ENCODE data around the gene CTRB1. TPM values are rescaled to one million over a fixed set of nuclear protein-coding genes. Genes with fewer than 3 reads are reported as not detected.
"Not testable (repeated sequence)": the region's sequence is repeated elsewhere in the genome, so short reads cannot be mapped to it uniquely, and the experiment has no call there.

The CTRB1 gene
- polyA plus RNA-seq, 2 of the 4 experiments (the other 2 are of a cell fraction): not detected

GRCh38 chr16:75222271-75222783 is 3.5 kb downstream of the CTRB1 start:
- ChIA-PET CTCF (interaction anchor here (1.5 to 5.4 kb wide), 2 partner anchors 20 to 23 kb away, joined by 3 to 25 read pairs; no protein-coding TSS in a partner anchor), POLR2A (no interaction called here)
- no peak for TF ChIP-seq MAZ (IDR thresholded peaks at IDR 0.05; ENCODE audit: borderline replicate concordance, low read depth, low read length)
- no peak for TF ChIP-seq CHD2 (IDR thresholded peaks at IDR 0.05; ENCODE audit: low read length, partially characterized antibody)
- no peak for TF ChIP-seq RARB (CRISPR knock-in tag; IDR thresholded peaks at IDR 0.05)
- TF ChIP-seq CHD4 (IDR thresholded peaks at IDR 0.05; ENCODE audit: borderline replicate concordance): no peak

DNA sequence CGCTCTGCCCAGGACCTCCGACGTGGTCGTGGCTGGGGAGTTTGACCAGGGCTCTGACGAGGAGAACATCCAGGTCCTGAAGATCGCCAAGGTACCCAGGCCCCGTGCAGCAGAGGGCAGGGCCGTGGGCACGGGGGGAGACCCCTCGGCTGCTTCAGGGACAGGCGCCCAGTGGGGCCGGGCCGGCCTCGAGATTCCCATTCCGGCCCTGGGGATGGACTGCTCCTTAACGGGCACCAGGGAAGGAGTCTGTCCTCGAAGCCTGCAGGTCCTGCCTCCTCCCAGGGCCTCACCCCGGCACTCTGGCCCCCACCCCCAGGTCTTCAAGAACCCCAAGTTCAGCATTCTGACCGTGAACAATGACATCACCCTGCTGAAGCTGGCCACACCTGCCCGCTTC is 4.3 kb downstream of the CTRB1 start:
- WGBS (ENCODE audit: missing lambda C conversion rate): no CpG with 5 or more reads among the region's 20 CpGs
- H3K4me1 ChIP-seq; FAIRE-seq; DNase-seq (ENCODE audit: low read depth in 1 of 2, low spot score in 1 of 2); H3K9me3 ChIP-seq; POLR2A ChIA-PET; H3K27ac ChIP-seq; H3K4me2 ChIP-seq; ATAC-seq; H3K4me3 ChIP-seq: not testable (repeated sequence)
- CTCF ChIA-PET: interaction anchor here (5.4 kb wide), 1 partner anchor 24 kb away, joined by 25 read pairs; no protein-coding TSS in a partner anchor

More at GRCh38 chr16:75222271-75222783, 3.5 kb downstream of the CTRB1 start:
- H3K4me3 ChIP-seq: no peak overlapping the region
- 74% methylated on average over 13 of the region's 16 CpGs for WGBS (ENCODE audit: missing lambda C conversion rate)
- ATAC-seq: no peak
- no peak overlapping the region for H3K27ac ChIP-seq
- no peak overlapping the region for H3K4me2 ChIP-seq
- no peaks in the 10 kb centered on the region for H3K9me3 ChIP-seq
- FAIRE-seq: no peak
- DNase-seq (ENCODE audit: low read depth in 1 of 2, low spot score in 1 of 2): no peak
- H3K4me1 ChIP-seq: no peaks in the 10 kb centered on the region

GRCh38 chr16:75224306-75225082 is 5.7 kb downstream of the CTRB1 start:
- POLR2A ChIA-PET: interaction anchor here (1.0 kb wide), 1 partner anchor 10 kb away, joined by 4 read pairs; no protein-coding TSS in a partner anchor
- 76% methylated on average over 14 of the region's 20 CpGs for WGBS (ENCODE audit: missing lambda C conversion rate)
- CTCF ChIA-PET: interaction anchor here (1.0 to 1.7 kb wide), 4 partner anchors 9 to 25 kb away, joined by 3 to 6 read pairs (median 4); partner anchors contain the start of gene CTRB2
- Histone ChIP-seq H3K4me3 (no peak overlapping the region), H3K27ac (no peak overlapping the region), H3K4me2 (no peak overlapping the region), H3K4me1 (no peaks in the 10 kb centered on the region), H3K9me3 (no peaks in the 10 kb centered on the region)
- peak; percentile 17 to 22; a peak in 4 of 6 replicates for ATAC-seq
- TF ChIP-seq JUN (IDR thresholded peaks at IDR 0.05) (0 out of 5 replicates have a peak, but pooled peaks of 1 of the 2 experiments have one; percentile 19), MYC (IDR thresholded peaks at IDR 0.05; ENCODE audit: borderline replicate concordance, low read length) (no peak)
- FAIRE-seq: no peak
- no peak for DNase-seq (ENCODE audit: low read depth in 1 of 2, low spot score in 1 of 2)

DNA sequence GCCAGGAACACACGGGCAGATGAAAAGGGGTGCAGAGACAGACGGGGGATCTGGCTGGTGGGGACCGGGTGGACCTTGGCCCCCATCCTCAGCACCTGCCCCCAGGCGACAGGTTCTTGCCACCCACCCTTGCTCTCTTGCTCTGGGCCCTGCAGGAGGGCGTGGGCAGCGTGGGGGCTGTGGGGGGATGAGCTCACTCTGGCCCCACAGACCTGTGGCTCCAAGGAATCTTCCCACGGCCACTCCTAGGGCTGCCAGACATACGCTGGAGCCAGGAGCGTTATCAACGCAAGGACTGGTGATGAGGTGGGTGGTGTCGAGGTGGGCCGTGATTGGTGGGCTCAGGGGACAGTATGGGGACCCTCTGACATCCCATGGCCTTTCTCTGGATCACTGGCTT is 6.3 kb downstream of the CTRB1 start:
- no peak for DNase-seq (ENCODE audit: low read depth in 1 of 2, low spot score in 1 of 2)
- Histone ChIP-seq H3K9me3 (no peaks in the 10 kb centered on the region), H3K4me3 (no peak overlapping the region), H3K4me1 (no peaks in the 10 kb centered on the region), H3K27ac (no peak overlapping the region), H3K4me2 (no peak overlapping the region)
- TF ChIP-seq SREBF2 (IDR thresholded peaks at IDR 0.05) (no peak), JUN (IDR thresholded peaks at IDR 0.05) (0 out of 5 replicates have a peak, but pooled peaks of 1 of the 2 experiments have one; percentile 3), RCOR1 (IDR thresholded peaks at IDR 0.05; ENCODE audit: low read depth, low read length) (no peak), ZSCAN20 (CRISPR knock-in tag; IDR thresholded peaks at IDR 0.05) (no peak)
- ATAC-seq: peak; percentile 7 to 23; a peak in 4 of 6 replicates
- POLR2A ChIA-PET: interaction anchor here (1.0 kb wide), 1 partner anchor 9 kb away, joined by 4 read pairs; no protein-coding TSS in a partner anchor
- CTCF ChIA-PET: interaction anchor here (1.0 to 1.7 kb wide), 3 partner anchors 8 to 25 kb away, joined by 3 to 6 read pairs (median 4); no protein-coding TSS in a partner anchor
- FAIRE-seq: no peak
- 47% methylated on average over 12 of the region's 12 CpGs for WGBS (ENCODE audit: missing lambda C conversion rate)

DNA sequence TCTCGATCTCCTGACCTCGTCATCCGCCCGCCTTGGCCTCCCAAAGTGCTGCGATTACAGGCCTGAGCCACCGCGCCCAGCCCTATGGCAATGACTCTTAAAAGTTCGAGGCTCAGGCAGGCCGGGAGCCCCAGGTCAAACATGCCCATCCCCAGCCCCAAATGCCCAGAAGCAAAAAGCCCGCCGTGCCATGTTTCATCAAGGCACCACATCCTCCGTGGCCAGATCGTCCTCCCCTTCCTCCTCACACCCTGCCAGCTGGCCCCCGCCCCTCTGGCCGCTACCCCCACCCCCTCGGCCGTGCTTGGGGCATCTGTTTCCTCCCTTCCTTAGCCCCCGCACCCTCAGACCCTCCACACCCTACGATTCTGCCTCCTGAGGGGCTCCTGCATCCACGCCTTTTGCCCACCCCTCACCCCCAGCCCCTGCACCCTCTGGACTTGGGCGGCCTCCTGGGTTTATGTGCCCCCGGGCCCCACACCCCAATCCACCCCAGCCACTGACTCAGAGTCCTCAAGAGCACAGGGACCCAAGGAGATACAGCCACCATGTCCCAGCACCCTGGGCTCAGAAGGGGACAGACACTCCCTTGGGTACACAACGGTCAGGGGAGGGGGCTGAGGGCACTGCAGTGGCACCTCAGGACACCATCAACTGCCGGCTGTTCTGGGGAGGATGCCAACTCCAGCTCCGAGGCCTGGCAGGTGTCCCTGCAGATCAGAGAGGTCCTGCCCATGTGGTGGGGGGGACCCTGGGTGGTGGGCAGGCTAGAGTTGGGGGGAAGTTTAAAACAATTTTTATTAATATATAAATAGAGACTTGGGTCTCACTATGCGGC is 7.1 kb downstream of the CTRB1 start:
- no peak for DNase-seq (ENCODE audit: low read depth in 1 of 2, low spot score in 1 of 2)
- H3K4me3 ChIP-seq: no peak overlapping the region
- ATAC-seq: no peak
- ChIA-PET CTCF (interaction anchor here (1.5 to 14.6 kb wide), 4 partner anchors 8 to 159 kb away, joined by 4 to 171 read pairs (median 64); no protein-coding TSS in a partner anchor), POLR2A (no interaction called here)
- FAIRE-seq: no peak
- H3K4me1 ChIP-seq: no peaks in the 10 kb centered on the region
- no peak overlapping the region for H3K27ac ChIP-seq
- WGBS (ENCODE audit: missing lambda C conversion rate): 75% methylated on average over 18 of the region's 26 CpGs
- H3K4me2 ChIP-seq: no peak overlapping the region
- H3K9me3 ChIP-seq: no peaks in the 10 kb centered on the region
- TF ChIP-seq SREBF2 (IDR thresholded peaks at IDR 0.05) (no peak), POLR2AphosphoS2 (conservative IDR thresholded peaks at IDR 0.05; ENCODE audit: low read length) (no peak), ZNF302 (CRISPR knock-in tag; IDR thresholded peaks at IDR 0.05) (no peak), HOXB13 (CRISPR knock-in tag; IDR thresholded peaks at IDR 0.05; ENCODE audit: low read depth) (no peak), HOXA7 (CRISPR knock-in tag; IDR thresholded peaks at IDR 0.05) (no peak), FOXS1 (CRISPR knock-in tag; IDR thresholded peaks at IDR 0.05) (no peak), SMC3 (IDR thresholded peaks at IDR 0.05) (no peak), EHF (CRISPR knock-in tag; IDR thresholded peaks at IDR 0.05) (no peak), MYC (IDR thresholded peaks at IDR 0.05; ENCODE audit: borderline replicate concordance, low read length) (no peak), RFX5 (IDR thresholded peaks at IDR 0.05) (no peak), ELK1 (IDR thresholded peaks at IDR 0.05; ENCODE audit: low read depth, low read length) (no peak)
- TF ChIP-seq, protein P1, sequence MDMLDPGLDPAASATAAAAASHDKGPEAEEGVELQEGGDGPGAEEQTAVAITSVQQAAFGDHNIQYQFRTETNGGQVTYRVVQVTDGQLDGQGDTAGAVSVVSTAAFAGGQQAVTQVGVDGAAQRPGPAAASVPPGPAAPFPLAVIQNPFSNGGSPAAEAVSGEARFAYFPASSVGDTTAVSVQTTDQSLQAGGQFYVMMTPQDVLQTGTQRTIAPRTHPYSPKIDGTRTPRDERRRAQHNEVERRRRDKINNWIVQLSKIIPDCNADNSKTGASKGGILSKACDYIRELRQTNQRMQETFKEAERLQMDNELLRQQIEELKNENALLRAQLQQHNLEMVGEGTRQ (IDR thresholded peaks at IDR 0.05): no peak
- TF ChIP-seq, protein P2, sequence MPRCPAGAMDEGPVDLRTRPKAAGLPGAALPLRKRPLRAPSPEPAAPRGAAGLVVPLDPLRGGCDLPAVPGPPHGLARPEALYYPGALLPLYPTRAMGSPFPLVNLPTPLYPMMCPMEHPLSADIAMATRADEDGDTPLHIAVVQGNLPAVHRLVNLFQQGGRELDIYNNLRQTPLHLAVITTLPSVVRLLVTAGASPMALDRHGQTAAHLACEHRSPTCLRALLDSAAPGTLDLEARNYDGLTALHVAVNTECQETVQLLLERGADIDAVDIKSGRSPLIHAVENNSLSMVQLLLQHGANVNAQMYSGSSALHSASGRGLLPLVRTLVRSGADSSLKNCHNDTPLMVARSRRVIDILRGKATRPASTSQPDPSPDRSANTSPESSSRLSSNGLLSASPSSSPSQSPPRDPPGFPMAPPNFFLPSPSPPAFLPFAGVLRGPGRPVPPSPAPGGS (IDR thresholded peaks at IDR 0.05): no peak

Data from A549 (cell line).